ENCODE results near the gene SMIM10L1.
A peak's percentile ranks its signal among the peaks of the same experiment; 100 is the strongest.

The SMIM10L1 gene

GRCh38 chr12:11171145-11171968, at the start of gene SMIM10L1:
Gene SMIM10L1, plus strand, starts transcription at chr12:11171194. Its CDS starts 163 bp downstream, at chr12:11171357.
- TF ChIP-seq Cebpa-rat (IDR thresholded peaks at IDR 0.05): no peak
- H3K36me3 ChIP-seq: peaks cover 17% of the 10 kb centered on the region
- H3K4me2 ChIP-seq: peak within 1 kb of the TSS; percentile 76
- peak within 1 kb of the TSS; percentile 99 for H3K27ac ChIP-seq
- peak within 1 kb of the TSS; percentile 89 for H3K4me3 ChIP-seq
- H3K9ac ChIP-seq: peak within 1 kb of the TSS; percentile 98
- H3K27me3 ChIP-seq: no peaks in the 10 kb centered on the region
- no peaks in the 10 kb centered on the region for H3K9me3 ChIP-seq
- peaks cover 66% of the 10 kb centered on the region for H4K20me1 ChIP-seq
- H3K4me1 ChIP-seq: peaks cover 36% of the 10 kb centered on the region

- no peak for TF ChIP-seq Cebpa-rat (IDR thresholded peaks at IDR 0.05)
- Histone ChIP-seq H3K36me3 (peaks cover 41% of the 10 kb centered on the region), H3K27me3 (no peaks in the 10 kb centered on the region), H3K4me2 (no peak overlapping the region), H3K9me3 (peaks cover 10% of the 10 kb centered on the region; the same call in 1 of the 2 replicates), H4K20me1 (peaks cover 29% of the 10 kb centered on the region), H3K27ac (no peak overlapping the region), H3K4me3 (no peak overlapping the region), H3K9ac (no peak overlapping the region), H3K4me1 (no peaks in the 10 kb centered on the region)
Observed at GRCh38 chr12:11130382-11130781, 40.6 kb upstream of the SMIM10L1 start.

- no peak overlapping the region for H3K27ac ChIP-seq
- no peak for TF ChIP-seq Cebpa-rat (IDR thresholded peaks at IDR 0.05)
- H3K9me3 ChIP-seq: peaks cover 10% of the 10 kb centered on the region; the same call in 1 of the 2 replicates
- H3K4me1 ChIP-seq: no peaks in the 10 kb centered on the region
- H3K27me3 ChIP-seq: no peaks in the 10 kb centered on the region
- no peak overlapping the region for H3K4me2 ChIP-seq
- no peak overlapping the region for H3K9ac ChIP-seq
- H3K36me3 ChIP-seq: peaks cover 41% of the 10 kb centered on the region
- no peak overlapping the region for H3K4me3 ChIP-seq
- peaks cover 35% of the 10 kb centered on the region for H4K20me1 ChIP-seq
Observed at GRCh38 chr12:11130999-11131398, 40.0 kb upstream of the SMIM10L1 start.

- no peak overlapping the region for H3K4me2 ChIP-seq
- H3K4me1 ChIP-seq: no peaks in the 10 kb centered on the region
- no peaks in the 10 kb centered on the region for H3K27me3 ChIP-seq
- peaks cover 10% of the 10 kb centered on the region; the same call in 1 of the 2 replicates for H3K9me3 ChIP-seq
- peaks cover 35% of the 10 kb centered on the region for H3K36me3 ChIP-seq
- peaks cover 36% of the 10 kb centered on the region for H4K20me1 ChIP-seq
- TF ChIP-seq Cebpa-rat (IDR thresholded peaks at IDR 0.05): no peak
- H3K4me3 ChIP-seq: no peak overlapping the region
- H3K27ac ChIP-seq: no peak overlapping the region
- no peak overlapping the region for H3K9ac ChIP-seq
Observed at GRCh38 chr12:11133162-11133561, 37.8 kb upstream of the SMIM10L1 start.

GRCh38 chr12:11133816-11134215, 37.2 kb upstream of the SMIM10L1 start:
- H3K27me3 ChIP-seq: no peaks in the 10 kb centered on the region
- no peak overlapping the region for H3K27ac ChIP-seq
- peaks cover 31% of the 10 kb centered on the region for H3K36me3 ChIP-seq
- H3K9ac ChIP-seq: no peak overlapping the region
- no peak for TF ChIP-seq Cebpa-rat (IDR thresholded peaks at IDR 0.05)
- no peaks in the 10 kb centered on the region for H3K4me1 ChIP-seq
- H4K20me1 ChIP-seq: peaks cover 36% of the 10 kb centered on the region
- H3K4me2 ChIP-seq: no peak overlapping the region
- H3K9me3 ChIP-seq: 0 out of 2 replicates have a peak, but pooled peaks cover 4% of the 10 kb centered on the region
- H3K4me3 ChIP-seq: no peak overlapping the region

- Histone ChIP-seq H3K27ac (no peak within 1 kb of the TSS), H3K9me3 (no peaks in the 10 kb centered on the region), H3K4me2 (no peak within 1 kb of the TSS), H3K27me3 (no peaks in the 10 kb centered on the region), H3K9ac (no peak within 1 kb of the TSS), H3K36me3 (peaks cover 26% of the 10 kb centered on the region), H3K4me3 (no peak within 1 kb of the TSS), H3K4me1 (no peaks in the 10 kb centered on the region), H4K20me1 (peaks cover 36% of the 10 kb centered on the region)
- TF ChIP-seq Cebpa-rat (IDR thresholded peaks at IDR 0.05): no peak
Observed at GRCh38 chr12:11134305-11134704, 36.7 kb upstream of the SMIM10L1 start, which contains the start of gene TAS2R30. Gene TAS2R30, minus strand, starts transcription at chr12:11134644. Its CDS starts 400 bp downstream, at chr12:11134244.

- peaks cover 24% of the 10 kb centered on the region for H4K20me1 ChIP-seq
- no peak overlapping the region for H3K4me3 ChIP-seq
- no peak overlapping the region for H3K4me2 ChIP-seq
- H3K27me3 ChIP-seq: no peaks in the 10 kb centered on the region
- no peak overlapping the region for H3K27ac ChIP-seq
- H3K9me3 ChIP-seq: no peaks in the 10 kb centered on the region
- no peaks in the 10 kb centered on the region for H3K4me1 ChIP-seq
- no peak for TF ChIP-seq Cebpa-rat (IDR thresholded peaks at IDR 0.05)
- no peak overlapping the region for H3K9ac ChIP-seq
- peaks cover 9% of the 10 kb centered on the region for H3K36me3 ChIP-seq
Observed at GRCh38 chr12:11136075-11136474, 34.9 kb upstream of the SMIM10L1 start.

GRCh38 chr12:11143352-11143751, 27.6 kb upstream of the SMIM10L1 start:
- Histone ChIP-seq H3K36me3 (peaks cover 27% of the 10 kb centered on the region), H3K9ac (no peak overlapping the region), H3K27me3 (no peaks in the 10 kb centered on the region), H3K4me1 (no peaks in the 10 kb centered on the region), H4K20me1 (peaks cover 17% of the 10 kb centered on the region; the same call in 1 of the 2 replicates), H3K4me3 (no peak overlapping the region), H3K27ac (no peak overlapping the region), H3K4me2 (no peak overlapping the region), H3K9me3 (peaks cover 24% of the 10 kb centered on the region)
- TF ChIP-seq Cebpa-rat (IDR thresholded peaks at IDR 0.05): no peak

GRCh38 chr12:11144297-11144696, 26.7 kb upstream of the SMIM10L1 start:
- Histone ChIP-seq H3K4me1 (no peaks in the 10 kb centered on the region), H3K9me3 (peaks cover 24% of the 10 kb centered on the region), H3K27me3 (no peaks in the 10 kb centered on the region), H3K4me3 (no peak overlapping the region), H3K27ac (no peak overlapping the region), H3K4me2 (no peak overlapping the region), H4K20me1 (peaks cover 17% of the 10 kb centered on the region; the same call in 1 of the 2 replicates), H3K36me3 (peaks cover 27% of the 10 kb centered on the region), H3K9ac (no peak overlapping the region)
- TF ChIP-seq Cebpa-rat (IDR thresholded peaks at IDR 0.05): no peak

- peaks cover 35% of the 10 kb centered on the region for H3K9me3 ChIP-seq
- no peaks in the 10 kb centered on the region for H3K27me3 ChIP-seq
- no peak for TF ChIP-seq Cebpa-rat (IDR thresholded peaks at IDR 0.05)
- peaks cover 31% of the 10 kb centered on the region for H3K36me3 ChIP-seq
- no peaks in the 10 kb centered on the region for H3K4me1 ChIP-seq
- no peak overlapping the region for H3K27ac ChIP-seq
- H3K9ac ChIP-seq: no peak overlapping the region
- no peak overlapping the region for H3K4me3 ChIP-seq
- H4K20me1 ChIP-seq: peaks cover 10% of the 10 kb centered on the region; the same call in 1 of the 2 replicates
- no peak overlapping the region for H3K4me2 ChIP-seq
Observed at GRCh38 chr12:11147420-11147819, 23.6 kb upstream of the SMIM10L1 start.
